Skeletal muscle cell (primary cell): ENCODE results near the gene SLC25A1.

ENCODE experiments used
- DNase-seq: peaks from one replicate; pipeline ENCODE4 v3.0.0-alpha.2; 2010; ENCODE audit warnings: low read depth
- H3K4me3 ChIP-seq: 2 replicates; pipeline ENCODE4 v1.5.1; 2011; ENCODE audit warnings: low read depth, mild to moderate bottlenecking, control low read depth, low read length, moderate library complexity

The SLC25A1 gene

DNA sequence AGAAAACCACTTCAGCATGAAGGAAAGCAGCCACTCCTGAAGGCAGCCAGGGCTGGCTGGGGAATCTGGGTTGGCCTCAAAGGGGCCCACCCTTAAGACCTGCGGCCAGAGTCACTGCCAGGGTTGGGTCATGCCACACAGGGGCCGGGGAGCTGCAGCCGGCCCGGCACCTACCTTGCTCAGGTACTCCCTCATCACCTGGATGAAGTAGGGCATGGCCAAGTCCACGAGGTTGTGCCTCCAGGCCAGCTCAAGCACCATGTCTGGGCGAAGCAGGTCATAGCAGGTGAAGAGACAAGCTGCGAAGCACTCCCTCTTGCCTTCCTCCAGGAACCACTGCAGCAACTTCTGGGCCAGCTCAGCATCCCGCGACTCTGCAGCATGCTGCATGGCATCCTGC, 4.7 kb upstream of the SLC25A1 start:
- H3K4me3 ChIP-seq, result no peak overlapping the region
- no peak for DNase-seq

DNA sequence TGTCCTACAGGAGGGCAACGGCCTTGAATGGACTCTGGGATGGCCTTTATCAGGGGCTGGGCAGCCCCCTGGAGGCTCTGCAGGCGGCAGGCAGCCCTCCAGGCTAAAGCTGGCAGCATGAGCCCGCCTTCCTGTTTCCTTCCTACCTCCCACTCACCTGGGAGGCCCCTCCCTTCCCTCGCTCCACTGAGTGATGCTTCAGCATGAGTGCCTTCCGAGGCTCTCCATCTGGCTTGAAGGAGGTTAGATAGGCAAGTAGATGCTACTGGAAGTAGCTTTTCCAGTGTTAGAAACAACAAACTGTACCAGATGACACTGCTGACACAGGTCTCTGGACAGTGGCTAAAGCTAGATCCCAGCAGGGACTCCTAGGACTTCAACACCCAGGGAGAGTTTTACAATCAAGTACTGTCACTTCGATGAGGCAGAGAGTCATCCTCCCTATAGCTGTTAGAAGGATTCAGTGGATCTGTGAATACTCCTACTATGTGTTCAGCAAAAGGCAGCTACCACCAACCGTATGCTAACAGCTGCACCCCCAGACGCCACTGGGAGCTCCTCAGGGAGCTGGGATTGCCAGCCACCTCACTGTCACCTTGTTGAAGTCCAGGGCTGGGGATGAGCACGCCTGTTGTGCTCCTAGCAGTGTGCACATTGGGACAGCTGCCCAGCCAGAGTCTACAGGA, 4.1 kb upstream of the SLC25A1 start:
- DNase-seq, result no peak
- H3K4me3 ChIP-seq, result no peak overlapping the region

DNA sequence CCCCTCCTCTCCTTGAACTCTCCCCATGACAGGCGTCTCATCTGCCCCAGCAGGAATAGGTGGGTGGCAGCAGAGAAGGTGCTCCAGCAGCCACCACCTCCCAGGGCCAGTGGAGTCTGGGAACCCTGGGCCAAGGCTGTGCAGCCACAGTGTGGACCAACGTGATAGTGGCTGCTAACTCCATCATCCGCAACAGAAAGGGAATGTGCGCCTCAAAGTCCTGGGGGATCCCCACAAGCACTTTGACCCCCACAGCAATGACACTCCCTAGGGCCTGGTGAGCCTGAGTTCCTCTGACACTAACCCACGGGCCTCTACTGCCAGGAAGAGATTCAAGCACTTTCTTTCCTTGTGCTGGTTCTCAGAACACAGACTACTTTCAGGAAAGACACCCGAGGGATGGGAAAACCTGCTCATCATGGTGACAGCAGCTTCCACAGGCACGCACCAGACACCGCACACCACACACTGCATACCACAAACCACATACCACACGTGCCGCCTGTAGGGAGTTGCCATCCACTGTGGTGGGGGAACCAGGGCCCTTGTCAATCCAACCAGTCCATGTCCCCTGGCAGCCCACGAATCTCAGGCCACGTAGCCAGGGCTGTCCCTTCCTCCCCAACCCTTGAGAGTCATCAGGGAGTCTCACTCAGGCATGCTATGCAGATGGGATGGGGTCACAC, 3.4 kb upstream of the SLC25A1 start:
- DNase-seq, result no peak
- H3K4me3 ChIP-seq, result no peak overlapping the region

DNA sequence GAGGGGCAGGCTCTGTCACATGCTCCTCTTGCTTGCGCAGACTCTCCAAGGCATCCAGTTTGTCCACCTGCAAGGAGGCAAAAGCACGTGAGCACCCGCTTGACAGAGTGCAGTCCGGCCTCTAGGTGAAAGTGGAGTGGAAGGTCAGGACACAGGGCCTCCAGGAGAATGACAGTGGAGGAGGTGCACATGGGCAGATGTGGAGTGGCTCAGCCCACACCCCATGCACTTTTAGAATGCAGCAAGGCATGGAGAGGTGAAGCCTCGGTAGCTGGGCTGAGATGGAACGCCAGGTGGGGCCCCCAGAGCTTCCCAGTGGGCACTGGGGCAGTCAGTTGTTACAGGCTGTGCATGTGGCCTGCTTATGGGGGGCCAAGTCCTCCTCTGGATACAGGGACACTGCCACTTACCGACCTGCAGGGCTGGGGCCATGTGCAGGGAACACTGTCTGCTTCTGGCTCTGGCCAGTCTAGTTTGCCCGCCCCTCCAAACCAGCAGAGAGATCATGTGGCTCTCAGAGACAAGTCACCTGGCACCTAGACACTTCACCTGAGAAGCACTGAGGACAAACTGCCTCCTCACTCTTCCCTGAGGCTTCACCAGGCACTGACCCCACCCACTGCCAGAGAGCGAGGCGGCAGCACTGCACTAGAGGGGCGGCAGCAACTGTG, 2.3 kb upstream of the SLC25A1 start:
- H3K4me3 ChIP-seq, result no peak overlapping the region
- no peak for DNase-seq

DNA sequence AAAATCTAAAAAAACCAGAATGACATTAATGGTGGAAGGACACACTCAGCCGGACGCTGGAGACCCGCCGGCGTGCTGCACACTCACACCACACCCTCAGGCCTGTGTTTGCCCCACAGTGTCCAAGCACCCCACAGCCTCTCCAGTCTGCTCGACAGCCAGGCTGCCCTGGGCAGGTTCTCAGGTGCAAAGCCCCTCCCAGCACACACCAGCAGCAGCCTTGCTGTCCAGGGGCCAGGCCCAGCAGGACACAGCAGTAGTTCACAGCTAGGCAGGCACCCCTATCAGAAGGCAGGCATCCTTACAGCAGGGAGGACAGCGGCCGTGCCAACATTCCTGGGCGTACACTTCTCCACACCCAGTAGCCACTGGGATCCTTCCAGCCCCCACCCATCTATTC, 1.7 kb upstream of the SLC25A1 start:
- DNase-seq, result no peak

DNA sequence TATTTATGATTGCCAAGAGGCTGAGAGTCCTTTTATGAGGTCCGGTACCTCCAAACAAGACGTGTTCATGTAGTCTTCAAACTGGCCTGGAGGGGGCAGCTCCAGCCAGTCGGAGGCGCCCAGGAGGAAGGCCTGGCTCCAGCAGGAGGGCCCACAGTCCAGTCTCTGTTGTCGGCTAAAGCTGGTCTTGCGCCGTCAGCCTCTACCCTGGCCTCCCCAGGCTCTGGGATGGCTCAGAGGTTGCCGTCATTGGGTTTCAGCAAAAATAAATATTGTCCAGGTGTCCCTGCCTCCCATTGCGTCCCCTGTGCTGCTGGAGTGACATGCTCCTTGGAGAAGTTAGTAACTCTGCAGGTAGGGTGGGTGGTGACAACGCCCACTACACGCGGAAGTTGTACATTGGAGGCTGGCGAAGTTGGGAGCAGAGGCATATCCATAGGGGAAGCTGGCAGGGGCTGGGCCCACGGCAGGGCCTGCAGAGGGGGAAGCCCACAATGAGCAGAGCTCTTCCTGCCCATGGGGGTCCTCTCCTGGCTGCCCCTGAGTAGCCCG, 1.0 kb upstream of the SLC25A1 start:
- peak; percentile 60 for DNase-seq
- H3K4me3 ChIP-seq, result peak overlapping the region; percentile 54

More for the DNA sequence above, 1.7 kb upstream of the SLC25A1 start:
- no peak overlapping the region for H3K4me3 ChIP-seq

DNA sequence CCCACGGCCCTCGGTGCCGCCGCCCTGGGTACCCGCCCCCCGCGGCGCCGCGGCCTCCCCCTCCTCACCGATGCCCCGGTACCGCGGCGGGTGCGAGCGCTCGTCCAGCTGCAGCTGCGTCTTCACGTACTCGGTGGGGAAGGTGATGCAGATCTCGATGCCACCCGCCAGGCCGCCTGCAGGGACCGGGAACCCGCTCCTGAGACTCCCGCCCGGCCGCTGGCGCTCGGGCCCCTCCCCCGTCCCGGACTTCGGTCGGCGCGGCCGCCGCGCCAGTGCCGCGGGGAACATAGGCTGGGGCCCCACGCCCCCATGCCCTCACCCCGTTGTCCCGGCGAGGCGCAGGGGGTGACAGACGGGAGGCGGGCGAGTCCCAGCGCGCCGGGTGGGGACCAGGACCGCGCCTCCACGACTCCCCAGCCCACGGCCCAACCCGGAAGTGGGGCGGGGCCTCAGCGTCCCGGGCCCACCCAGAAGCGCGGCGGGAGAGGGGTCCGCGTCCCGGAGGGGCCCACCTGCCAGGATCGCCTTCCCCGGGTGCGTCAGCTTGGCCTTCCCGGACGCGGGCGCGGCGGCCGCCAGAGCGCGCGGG, 375 bp downstream of the SLC25A1 start:
- no peak for DNase-seq

DNA sequence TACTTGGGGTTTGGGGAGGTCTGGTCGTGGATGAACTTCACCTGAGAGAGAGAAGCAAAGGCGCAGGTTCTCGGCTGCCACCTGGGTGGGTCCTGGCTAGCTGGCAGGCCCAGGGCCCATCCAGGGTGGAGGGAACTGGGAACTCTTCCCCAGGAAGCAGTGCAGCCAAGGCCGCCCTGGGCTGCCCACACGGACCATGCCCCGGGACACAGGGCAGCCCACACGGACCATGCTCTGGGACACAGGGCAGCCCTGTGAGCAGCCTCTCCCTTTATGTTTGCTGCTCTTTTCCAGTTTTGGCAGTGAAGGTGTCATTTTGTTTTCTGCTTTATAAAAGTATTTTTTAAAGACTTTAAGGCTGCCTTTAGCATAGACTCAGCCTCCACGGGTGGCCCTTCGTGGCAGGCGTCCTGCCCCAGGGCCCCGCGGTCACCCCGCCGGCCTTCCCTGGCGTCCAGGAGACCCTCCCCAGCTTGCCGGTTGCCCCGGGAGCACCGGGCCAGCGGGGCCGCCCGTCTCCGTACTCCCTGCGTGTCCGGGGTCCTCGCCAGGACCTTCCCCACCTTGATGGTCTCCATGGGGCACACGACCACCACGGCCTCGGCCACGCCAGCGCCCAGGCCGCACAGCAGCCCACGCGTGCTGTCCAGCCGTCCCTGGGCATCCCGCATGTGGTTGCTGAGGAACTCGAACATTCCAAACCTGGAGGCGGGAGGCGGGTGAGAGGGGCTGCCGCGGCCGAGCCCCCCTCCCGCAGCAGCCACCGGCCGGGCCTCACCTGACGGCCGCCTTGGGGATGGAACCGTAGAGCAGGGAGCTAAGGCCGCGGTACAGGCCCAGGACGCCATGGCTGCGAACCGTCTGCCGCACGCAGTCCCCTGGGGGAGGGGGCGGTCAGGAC, 1.1 kb downstream of the SLC25A1 start:
- no peak for DNase-seq
- H3K4me3 ChIP-seq, result peak overlapping the region; percentile 79

More for the DNA sequence above, 375 bp downstream of the SLC25A1 start:
- H3K4me3 ChIP-seq, result peak overlapping the region; percentile 79

DNA sequence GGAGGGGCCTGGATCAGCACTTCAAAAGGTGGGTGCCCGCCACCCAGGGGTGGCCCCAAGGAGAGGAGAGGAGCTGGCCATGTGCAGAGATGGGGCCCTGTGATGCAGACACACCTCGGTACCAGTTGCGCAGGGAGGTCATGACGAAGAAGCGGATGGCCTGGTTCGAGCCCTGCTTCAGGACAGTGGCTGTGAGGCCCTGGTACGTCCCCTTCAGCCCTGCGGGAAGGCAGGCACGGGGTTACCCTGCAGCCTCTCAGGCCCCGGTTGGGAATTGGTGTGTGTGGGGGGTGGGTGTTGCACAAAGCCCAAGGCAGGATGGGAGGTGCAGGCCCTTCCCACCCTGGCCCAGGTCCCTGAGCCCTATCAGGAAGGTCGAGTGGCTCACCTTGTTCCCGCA, 1.8 kb downstream of the SLC25A1 start:
- no peak for DNase-seq
- H3K4me3 ChIP-seq, result peak overlapping the region; percentile 79

DNA sequence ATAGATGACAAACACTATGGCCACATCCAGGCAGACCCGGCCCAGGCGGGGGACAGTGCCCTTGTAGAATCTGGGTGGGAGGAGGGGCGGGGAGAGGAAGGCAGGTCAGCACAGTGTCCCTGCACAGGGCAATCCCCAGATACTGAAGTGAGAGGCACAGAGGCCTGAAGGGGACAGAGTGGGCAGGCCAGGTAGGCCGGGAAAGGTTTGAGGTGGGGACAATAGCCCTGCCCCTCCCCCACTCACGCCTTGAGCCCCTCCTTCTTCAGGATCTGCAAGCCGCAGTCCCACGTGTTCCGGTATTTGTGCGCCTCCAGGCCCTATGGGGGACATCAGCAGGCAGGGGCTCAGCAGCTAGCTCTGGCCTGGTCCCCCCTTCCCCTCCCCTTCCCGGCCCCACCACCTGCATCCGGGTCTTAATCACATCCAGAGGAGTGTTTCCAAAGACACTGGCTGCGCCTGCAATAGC, 2.3 kb downstream of the SLC25A1 start:
- DNase-seq, result no peak
- no peak overlapping the region for H3K4me3 ChIP-seq

DNA sequence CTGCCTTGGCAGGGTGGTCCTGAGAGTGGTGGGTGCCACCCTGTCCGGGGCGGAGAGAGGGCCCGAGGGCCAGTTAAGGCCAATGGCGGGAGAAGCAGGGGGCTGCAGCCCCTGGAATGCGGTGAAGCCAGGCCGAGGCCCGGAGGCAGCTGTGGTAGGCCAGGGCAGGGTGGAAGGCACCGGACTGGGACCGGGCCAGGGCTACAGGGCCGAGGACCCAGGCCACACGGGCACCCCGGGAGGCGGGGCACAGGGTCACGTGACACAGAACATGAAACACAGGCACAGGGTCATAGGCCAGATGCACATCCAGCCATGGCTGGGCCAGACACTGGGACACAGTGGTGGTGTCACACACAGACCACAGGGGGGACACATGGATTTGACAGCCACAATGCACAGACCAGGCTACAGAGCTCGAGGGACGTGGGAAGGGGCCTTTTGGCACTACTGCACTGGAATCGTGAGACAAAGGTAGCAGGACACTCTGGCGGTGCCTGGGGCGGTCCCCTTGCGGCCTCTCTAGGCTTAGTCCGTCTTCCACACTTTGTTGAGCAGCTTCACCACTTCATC, 2.8 kb downstream of the SLC25A1 start:
- H3K4me3 ChIP-seq, result no peak overlapping the region
- DNase-seq, result no peak

DNA sequence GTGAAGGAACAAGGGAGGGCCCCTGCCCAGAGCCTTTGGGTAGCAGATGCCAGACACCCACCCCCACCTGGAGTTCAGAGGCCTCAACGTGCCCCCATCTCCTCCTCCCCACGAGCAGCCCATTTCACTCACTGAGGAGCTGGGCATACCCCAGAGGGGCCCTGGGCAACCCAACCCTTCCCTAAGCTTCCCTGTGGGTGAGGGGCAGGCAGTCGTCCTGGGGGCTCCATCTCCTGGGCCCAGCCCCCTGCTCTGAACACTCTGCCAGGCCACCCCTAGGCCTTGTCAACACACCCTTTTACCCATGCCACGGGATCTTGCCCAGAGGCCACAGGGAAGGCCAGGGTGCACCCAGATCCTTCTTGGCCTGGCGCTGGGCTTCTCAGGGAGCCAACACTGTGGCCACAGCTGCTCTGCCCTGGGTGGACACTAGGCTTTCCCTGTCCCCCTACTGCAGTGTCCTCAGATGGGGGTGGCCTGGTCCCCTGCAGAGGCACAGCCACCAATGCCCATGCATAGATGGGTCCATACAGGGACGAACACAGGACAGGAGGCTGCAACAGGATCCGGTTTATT, 3.4 kb downstream of the SLC25A1 start:
- no peak for DNase-seq
- no peak overlapping the region for H3K4me3 ChIP-seq

DNA sequence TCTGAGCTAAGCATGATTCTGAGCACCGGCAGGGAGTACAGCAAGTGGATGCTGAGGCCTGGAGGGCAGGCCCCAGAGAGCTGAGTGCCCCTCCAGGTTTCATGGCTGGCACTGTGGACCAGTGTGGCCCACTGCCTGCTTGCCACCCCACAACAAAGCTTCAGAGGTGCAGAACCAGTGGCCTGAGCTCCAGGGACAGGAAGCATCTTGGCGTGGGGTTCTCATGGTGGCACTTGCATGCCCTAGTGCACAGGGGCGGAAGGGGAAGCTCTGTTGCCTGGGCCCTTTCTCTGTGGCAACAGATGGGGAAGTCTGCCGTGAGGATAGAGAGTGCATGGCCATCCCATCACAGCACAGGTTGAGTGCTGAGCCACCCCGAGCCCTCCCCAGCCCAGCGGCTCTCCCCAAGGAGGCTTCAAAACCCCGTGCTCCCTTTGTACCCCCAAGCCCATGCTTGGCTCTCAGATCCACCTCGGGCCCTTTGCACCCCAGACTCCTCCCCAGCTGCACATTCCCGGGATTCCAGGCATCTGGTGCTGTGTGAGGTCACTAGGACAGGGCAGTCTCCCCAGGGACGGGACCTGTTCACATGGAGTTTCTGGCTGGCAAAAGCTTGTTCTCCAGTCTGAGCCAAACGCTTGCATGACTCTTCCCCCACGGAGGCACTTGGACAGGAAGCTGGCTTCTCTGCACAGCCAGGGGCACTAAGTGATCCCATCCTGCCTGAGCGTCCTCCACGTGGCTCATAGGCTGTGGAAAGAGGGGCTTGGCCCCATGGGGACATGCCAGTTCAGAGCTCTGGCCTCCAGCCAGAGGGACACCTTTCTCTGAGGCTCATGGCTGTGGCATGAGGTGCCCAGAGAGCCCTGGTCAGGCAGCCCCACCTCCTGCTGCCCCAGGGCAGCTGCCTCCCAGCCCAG, 4.2 kb downstream of the SLC25A1 start:
- no peak overlapping the region for H3K4me3 ChIP-seq
- DNase-seq, result peak; percentile 47

DNA sequence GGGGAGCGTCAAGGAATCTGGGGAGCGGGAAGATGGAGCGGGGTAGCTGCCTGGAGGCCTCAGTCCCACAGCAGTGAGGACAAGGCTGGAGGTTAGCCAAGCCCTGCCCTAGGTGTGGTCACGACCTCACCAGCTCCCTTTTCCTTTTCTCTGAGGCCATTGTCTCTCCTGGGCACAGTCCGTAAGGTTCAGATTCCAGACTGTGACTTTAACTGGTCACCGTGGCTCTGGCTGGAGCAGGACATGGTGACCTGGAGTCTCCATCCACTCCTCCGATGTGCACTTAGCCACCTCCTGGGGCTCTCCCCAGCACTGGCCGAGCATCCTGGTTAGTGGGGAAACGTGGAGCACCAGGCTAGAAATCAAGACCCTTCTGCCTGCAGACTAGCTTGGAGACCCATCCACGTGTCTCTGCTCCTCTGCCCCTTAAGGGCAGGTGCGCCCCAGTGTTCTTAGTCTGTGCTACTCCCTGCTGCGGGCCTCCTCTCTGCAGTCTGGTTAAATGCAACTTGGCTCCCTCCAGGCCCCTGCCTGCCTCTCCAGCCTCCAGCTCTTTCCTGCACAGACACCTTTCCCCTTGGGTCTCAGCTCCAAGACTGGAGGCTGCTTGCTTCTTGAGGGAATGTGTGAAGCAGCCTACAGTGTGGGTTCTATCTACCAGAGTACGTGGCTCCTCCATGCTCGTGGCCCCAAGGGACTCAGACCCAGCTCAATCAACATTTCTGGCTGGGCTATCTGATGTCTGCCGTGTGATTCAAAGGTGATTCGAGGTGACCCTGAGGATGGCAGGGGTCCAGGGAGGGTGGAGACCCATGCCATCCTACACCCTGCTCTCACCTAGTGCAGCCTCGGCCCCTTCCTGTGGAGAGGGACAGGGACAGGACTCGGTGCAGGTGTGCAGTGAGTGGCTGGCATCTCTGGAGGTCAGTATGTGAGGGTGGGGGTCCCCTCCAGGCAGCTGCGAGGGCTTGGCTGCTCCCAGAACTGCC, 5.2 kb downstream of the SLC25A1 start:
- DNase-seq, result no peak
- peak overlapping the region; percentile 97 for H3K4me3 ChIP-seq

DNA sequence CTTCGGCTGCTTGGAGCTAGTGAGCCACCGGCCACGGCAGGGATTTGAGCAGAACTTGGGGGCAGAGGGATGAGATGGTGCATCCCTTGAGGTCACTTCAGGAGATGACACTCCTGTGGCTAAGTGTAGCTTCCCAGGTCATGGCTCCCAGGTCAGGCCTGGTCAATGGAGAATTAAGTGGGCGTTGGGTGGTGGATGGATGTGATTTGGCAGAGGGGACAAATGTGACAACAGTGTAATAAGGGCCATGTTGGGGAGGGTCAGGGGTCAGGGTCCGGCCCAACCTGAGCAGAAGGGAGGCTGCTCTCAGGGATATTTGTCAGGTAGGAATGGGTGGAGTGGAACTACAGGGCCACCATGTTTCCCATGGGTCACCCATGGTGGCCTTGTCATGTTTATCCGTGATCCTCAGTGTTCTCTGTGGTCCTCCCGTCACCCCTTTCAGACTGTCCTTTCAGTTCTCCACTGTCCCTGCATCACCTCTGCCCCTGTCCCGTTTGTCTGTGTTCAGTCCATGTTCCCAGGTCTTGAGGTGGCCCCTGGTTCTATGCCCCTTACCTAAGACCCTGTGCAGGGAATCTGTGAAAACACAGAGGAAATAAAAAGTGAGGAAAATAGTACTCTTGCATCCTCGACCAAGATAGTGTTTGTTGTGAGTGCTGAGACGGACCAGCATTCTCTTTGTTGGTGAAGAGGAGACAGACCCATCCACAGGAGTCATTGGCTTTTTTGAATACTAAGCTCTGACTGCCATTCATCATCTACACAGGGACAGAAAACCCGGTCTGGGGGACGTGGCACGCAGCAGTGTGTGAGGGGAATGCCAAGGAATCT, 6.1 kb downstream of the SLC25A1 start:
- H3K4me3 ChIP-seq, result peak overlapping the region; percentile 97
- no peak for DNase-seq
